Measurements from ENCODE around the gene TM4SF5. TPM values are rescaled to one million over a fixed set of nuclear protein-coding genes. Genes with fewer than 3 reads are reported as not detected.

TM4SF5 gene, protein sequence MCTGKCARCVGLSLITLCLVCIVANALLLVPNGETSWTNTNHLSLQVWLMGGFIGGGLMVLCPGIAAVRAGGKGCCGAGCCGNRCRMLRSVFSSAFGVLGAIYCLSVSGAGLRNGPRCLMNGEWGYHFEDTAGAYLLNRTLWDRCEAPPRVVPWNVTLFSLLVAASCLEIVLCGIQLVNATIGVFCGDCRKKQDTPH
- total RNA-seq, result not detected in 2 replicates

GRCh38 chr17:4771519-4772234 lies at the start of gene TM4SF5:
TSS of gene TM4SF5 (plus strand) at chr17:4771886. CDS start at chr17:4771923, 37 bp downstream.

GRCh38 chr17:4739122-4740024 lies 32.3 kb upstream of the TM4SF5 start, which contains the start of the genes CXCL16 and ZMYND15:
TSS of gene CXCL16 (minus strand) at chr17:4739928. CDS start at chr17:4739339, 589 bp downstream.
TSS of gene ZMYND15 (plus strand) at chr17:4739833. CDS start at chr17:4740549, 716 bp downstream.

GRCh38 chr17:4786106-4786511 lies 14.4 kb downstream of the TM4SF5 start, which contains the start of gene VMO1:
TSS of gene VMO1 (minus strand) at chr17:4786364. CDS start at chr17:4786352, 12 bp downstream.

GRCh38 chr17:4788807-4789700 lies 17.4 kb downstream of the TM4SF5 start, which contains the start of gene GLTPD2:
TSS of gene GLTPD2 (plus strand) at chr17:4788964. CDS start at chr17:4789012, 48 bp downstream.

DNA sequence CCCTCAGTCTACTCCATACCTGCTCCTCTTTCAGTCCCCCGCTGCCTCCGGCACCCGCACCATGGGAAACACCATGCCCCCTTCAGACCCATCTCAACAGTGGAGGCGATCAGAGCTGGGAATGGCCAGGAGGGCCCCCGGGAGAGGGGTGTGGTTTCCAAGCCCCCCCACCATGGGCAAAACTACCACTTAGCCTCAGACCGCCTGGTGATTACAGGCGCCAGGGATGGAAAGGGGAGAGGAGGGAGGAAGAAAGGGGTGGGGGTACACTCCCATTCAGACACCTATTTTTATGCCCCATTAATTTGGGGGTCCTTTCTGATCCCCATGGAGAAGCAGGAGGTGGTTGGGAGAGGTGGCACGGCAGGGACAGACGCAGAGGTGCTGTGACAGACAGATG lies 30.5 kb downstream of the TM4SF5 start, which contains the start of gene C17orf114:
Gene C17orf114, minus strand, starts transcription at position 101 of the 400 bp plus-strand sequence.

DNA sequence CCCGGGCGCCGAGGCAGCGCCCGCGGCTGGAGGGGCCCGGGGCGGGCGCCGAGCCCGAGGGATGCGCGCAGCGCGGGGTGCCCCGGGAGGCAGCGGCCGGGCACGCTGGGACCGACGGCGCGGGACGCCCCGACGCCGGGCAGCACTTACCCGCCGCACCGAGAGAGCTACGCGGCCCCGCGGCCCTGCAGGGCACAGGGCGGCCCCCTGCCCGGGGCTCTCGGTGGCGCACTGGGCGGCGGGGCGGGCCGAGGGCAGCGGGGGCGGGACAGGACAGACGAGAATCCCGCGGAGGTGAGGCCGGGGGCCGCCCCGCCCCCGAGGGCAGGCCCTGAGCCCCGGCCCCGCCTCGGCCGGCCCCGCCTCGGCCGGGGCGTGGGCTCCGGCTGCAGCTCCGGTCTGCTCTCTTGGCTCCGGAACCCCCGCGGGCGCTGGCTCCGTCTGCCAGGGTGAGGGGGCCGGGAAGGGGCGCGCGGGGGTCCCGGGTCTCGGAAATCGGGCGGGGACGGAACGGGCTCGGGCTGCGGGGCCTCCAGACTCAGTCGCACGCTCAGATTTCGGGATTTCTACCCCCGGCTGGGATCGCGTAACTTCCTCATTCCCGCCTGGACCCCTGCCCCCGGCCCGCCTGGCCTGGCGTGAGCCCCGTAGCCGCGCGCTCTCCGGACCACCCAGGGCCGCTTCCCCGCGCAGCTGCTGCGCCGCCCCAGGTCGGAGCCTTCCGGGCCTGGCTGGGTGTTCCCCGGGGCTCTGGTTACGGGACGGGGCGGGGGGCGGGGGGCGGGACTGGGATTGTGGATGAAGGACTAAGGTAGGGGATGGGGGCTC lies 35.3 kb downstream of the TM4SF5 start, which contains the start of gene PLD2:
Gene PLD2, plus strand, starts transcription at position 376 of the 828 bp plus-strand sequence. CDS start 621 bp downstream, outside the sequence.

Other genes with a start within 250 kb of the TM4SF5 start
- gene MYBBP1A, start 216.5 kb upstream of the TM4SF5 start, total RNA-seq, result 49.4 and 62.0 TPM in 2 replicates
- not detected in 2 replicates for gene GGT6, start 211.3 kb upstream of the TM4SF5 start, total RNA-seq
- not detected in 2 replicates for gene SMTNL2, start 187.4 kb upstream of the TM4SF5 start, total RNA-seq
- not detected in 2 replicates for gene ALOX15, start 130.2 kb upstream of the TM4SF5 start, total RNA-seq
- 30.2 and 32.7 TPM in 2 replicates for gene PELP1, start 67.7 kb upstream of the TM4SF5 start, total RNA-seq
- 4.2 and 5.8 TPM in 2 replicates for gene ARRB2, start 61.3 kb upstream of the TM4SF5 start, total RNA-seq
- gene MED11, start 40.5 kb upstream of the TM4SF5 start, total RNA-seq, result 8.8 and 13.6 TPM in 2 replicates
- not detected in 2 replicates for gene ZMYND15, start 32.1 kb upstream of the TM4SF5 start, total RNA-seq
- 0.32 and 1.1 TPM in 2 replicates for gene CXCL16, start 32.0 kb upstream of the TM4SF5 start, total RNA-seq
- 0.65 and 1.7 TPM in 2 replicates for gene VMO1, start 14.5 kb downstream of the TM4SF5 start, total RNA-seq
- gene GLTPD2, start 17.1 kb downstream of the TM4SF5 start, total RNA-seq, result not detected in 2 replicates
- gene PSMB6, start 24.3 kb downstream of the TM4SF5 start, total RNA-seq, result 203 and 253 TPM in 2 replicates
- 12.0 and 18.8 TPM in 2 replicates for gene PLD2, start 35.3 kb downstream of the TM4SF5 start, total RNA-seq
- 19.1 and 24.0 TPM in 2 replicates for gene MINK1, start 61.5 kb downstream of the TM4SF5 start, total RNA-seq
- gene C17orf107, start 127.7 kb downstream of the TM4SF5 start, total RNA-seq, result 0.61 and 1.3 TPM in 2 replicates
- 0.30 and 0.97 TPM in 2 replicates for gene CHRNE, start 131.2 kb downstream of the TM4SF5 start, total RNA-seq
- not detected in 2 replicates for gene GP1BA, start 160.4 kb downstream of the TM4SF5 start, total RNA-seq
- gene SLC25A11, start 168.2 kb downstream of the TM4SF5 start, total RNA-seq, result 56.8 and 59.4 TPM in 2 replicates
- 11.0 and 11.2 TPM in 2 replicates for gene RNF167, start 168.4 kb downstream of the TM4SF5 start, total RNA-seq
- 292 and 379 TPM in 2 replicates for gene PFN1, start 176.6 kb downstream of the TM4SF5 start, total RNA-seq
- 1.3 and 2.3 TPM in 2 replicates for gene ENO3, start 179.2 kb downstream of the TM4SF5 start, total RNA-seq
- gene SPAG7, start 195.9 kb downstream of the TM4SF5 start, total RNA-seq, result 55.2 and 56.5 TPM in 2 replicates
- 3.2 and 8.1 TPM in 2 replicates for gene CAMTA2, start 215.8 kb downstream of the TM4SF5 start, total RNA-seq
- gene INCA1, start 225.6 kb downstream of the TM4SF5 start, total RNA-seq, result not detected in 2 replicates
- gene KIF1C, start 226.1 kb downstream of the TM4SF5 start, total RNA-seq, result 44.4 and 60.1 TPM in 2 replicates

All from epithelial cell of umbilical artery (primary cell).